GM23338 (cell line): Measurements from ENCODE around the gene PDXDC1. TPM values are rescaled to one million over a fixed set of nuclear protein-coding genes. Genes with fewer than 3 reads are reported as not detected.

Experiments used
- ATAC-seq: fragments of 200-7000 bp; cut with Tn5 transposase; 3 replicates; pipeline ENCODE4 v1.9.1; 2020
- DNase-seq: peaks from one replicate; pipeline ENCODE4 v3.0.0-alpha.2; 2015; ENCODE audit warnings: low spot score
- H2AFZ ChIP-seq: fragments of 200-600 bp; sonication (generic); 2 replicates; pipeline ENCODE4 v1.8.0; 2016; ENCODE audit warnings: antibody characterized with exemption, mild to moderate bottlenecking, moderate library complexity
- H3F3A ChIP-seq: fragments of 200-600 bp; sonication (generic); replicated peaks from 2 replicates; pipeline ENCODE4 v1.8.0; 2017; ENCODE audit warnings: antibody characterized with exemption, mixed run types, low read depth
- H3K27ac ChIP-seq: fragments of 200-600 bp; sonication (generic); 2 replicates; pipeline ENCODE4 v1.6.1; 2016; ENCODE audit warnings: low read depth
- H3K27me3 ChIP-seq: fragments of 200-600 bp; sonication (generic); 2 replicates; pipeline ENCODE4 v1.8.0; 2016; ENCODE audit warnings: mild to moderate bottlenecking, mixed run types, moderate library complexity; ENCODE audit not compliant: insufficient read depth
- H3K36me3 ChIP-seq: fragments of 200-600 bp; sonication (generic); 2 replicates; pipeline ENCODE4 v1.8.0; 2016; ENCODE audit warnings: mild to moderate bottlenecking; ENCODE audit not compliant: insufficient read depth
- H3K4me1 ChIP-seq: fragments of 200-600 bp; sonication (generic); 2 replicates; pipeline ENCODE4 v1.8.0; 2016; ENCODE audit warnings: mild to moderate bottlenecking, moderate library complexity; ENCODE audit not compliant: insufficient read depth
- H3K4me2 ChIP-seq: fragments of 200-600 bp; sonication (generic); 2 replicates; pipeline ENCODE4 v1.7.1; 2017; ENCODE audit warnings: mixed run types
- H3K4me3 ChIP-seq: fragments of 200-600 bp; sonication (generic); 2 replicates; pipeline ENCODE4 v1.6.1; 2016; ENCODE audit warnings: mixed run types
- H3K79me2 ChIP-seq: fragments of 200-600 bp; sonication (generic); replicated peaks from 2 replicates; pipeline ENCODE4 v1.8.0; 2017; ENCODE audit warnings: mild to moderate bottlenecking; ENCODE audit not compliant: insufficient read depth
- H3K9me2 ChIP-seq: fragments of 200-600 bp; sonication (generic); 2 replicates; pipeline ENCODE4 v1.8.0; 2017; ENCODE audit not compliant: insufficient read depth
- H4K20me1 ChIP-seq: fragments of 200-600 bp; sonication (generic); replicated peaks from 2 replicates; pipeline ENCODE4 v1.8.0; 2017; ENCODE audit warnings: mild to moderate bottlenecking; ENCODE audit not compliant: insufficient read depth
- H3K27ac Mint-ChIP-seq: 2 replicates; pipeline ENCODE4 v1.8.0; 2020; ENCODE audit warnings: inconsistent platforms, mild to moderate bottlenecking, moderate library complexity, mixed read lengths
- H3K27me3 Mint-ChIP-seq: 3 replicates; pipeline ENCODE4 v1.8.0; 2022; ENCODE audit warnings: low read depth, mild to moderate bottlenecking, moderate library complexity, mixed read lengths, inconsistent platforms; ENCODE audit not compliant: insufficient read depth, poor library complexity
- H3K36me3 Mint-ChIP-seq: 3 replicates; pipeline ENCODE4 v1.8.0; 2021; ENCODE audit warnings: low read depth, mild to moderate bottlenecking, inconsistent platforms, moderate library complexity, mixed read lengths
- H3K4me1 Mint-ChIP-seq: 3 replicates; pipeline ENCODE4 v1.8.0; 2020; ENCODE audit warnings: mild to moderate bottlenecking, inconsistent platforms, mixed read lengths
- H3K4me3 Mint-ChIP-seq: 3 replicates; pipeline ENCODE4 v1.8.0; 2021; ENCODE audit warnings: moderate library complexity, mild to moderate bottlenecking, inconsistent platforms, mixed read lengths
- H3K9me3 Mint-ChIP-seq: 3 replicates; pipeline ENCODE4 v1.8.0; 2020; ENCODE audit warnings: moderate library complexity, mild to moderate bottlenecking, inconsistent platforms, mixed read lengths
- CREB1 ChIP-seq: fragments of 250-450 bp; sonication (Bioruptor Pico); IDR thresholded peaks from 2 replicates; pipeline ENCODE4 v1.5.0; 2020; ENCODE audit warnings: low read depth, mild to moderate bottlenecking, moderate library complexity
- CTCF ChIP-seq, 2 experiments: fragments of 200-600 bp in 1 of 2; sonication (generic) in 1 of 2; conservative IDR thresholded peaks; 2 replicates each; pipeline versions ENCODE4 v1.5.1 to v1.6.1; 2016 to 2017; ENCODE audit warnings: antibody characterized with exemption in 2 of 2, low read depth in 2 of 2, mild to moderate bottlenecking in 2 of 2, moderate library complexity in 1 of 2
- ETS1 ChIP-seq: IDR thresholded peaks from 2 replicates; pipeline ENCODE4 v1.6.1; 2016; ENCODE audit warnings: antibody characterized with exemption
- EZH2phosphoT487 ChIP-seq: fragments of 200-600 bp; sonication (generic); IDR thresholded peaks from one replicate; pipeline ENCODE4 v1.8.1; 2018; ENCODE audit warnings: antibody characterized with exemption; ENCODE audit not compliant: unreplicated experiment
- JUNB ChIP-seq: IDR thresholded peaks from one replicate; pipeline ENCODE4 v1.6.1; 2016; ENCODE audit warnings: antibody characterized with exemption; ENCODE audit not compliant: unreplicated experiment
- NANOG ChIP-seq: IDR thresholded peaks from 2 replicates; pipeline ENCODE4 v1.6.1; 2016; ENCODE audit warnings: antibody characterized with exemption, borderline replicate concordance
- POLR2AphosphoS5 ChIP-seq: IDR thresholded peaks from 2 replicates; pipeline ENCODE4 v1.6.1; 2016; ENCODE audit warnings: antibody characterized with exemption, low read depth
- REST ChIP-seq: IDR thresholded peaks from one replicate; pipeline ENCODE4 v1.6.1; 2018; ENCODE audit warnings: antibody characterized with exemption; ENCODE audit not compliant: unreplicated experiment
- ZNF462 ChIP-seq: fragments of 250-450 bp; sonication (Bioruptor Pico); IDR thresholded peaks from 2 replicates; pipeline ENCODE4 v1.5.0; 2020; ENCODE audit warnings: mild to moderate bottlenecking, moderate library complexity
- polyA plus RNA-seq: library from polyadenylated mRNA; unstranded; fragments of >200 nt; fragmentation: Nextera tagmentation; extraction: Ambion mirVana; gene quantifications from 2 replicates; pipeline ENCODE4 v1.2.1, GENCODE V29; 2016
- total RNA-seq: library from RNA; depleted of rRNA; stranded (reverse); fragments of >200 nt; shearing (Covaris generic); gene quantifications from 2 replicates; pipeline ENCODE4 v1.2.3, GENCODE V29; 2014

The PDXDC1 gene
- total and polyA plus RNA-seq, 2 experiments from 2014 or later: 40.0 to 91.6 TPM

GRCh38 chr16:15035163-15035729, 60.4 kb downstream of the PDXDC1 start:
- Mint-ChIP-seq H3K36me3 (peaks cover 75% of the 10 kb centered on the region), H3K27me3 (peaks cover 2% of the 10 kb centered on the region)

More at GRCh38 chr16:15035163-15035729, 60.4 kb downstream of the PDXDC1 start:
- Histone ChIP-seq H2AFZ (no peak overlapping the region), H3F3A (no peaks in the 10 kb centered on the region), H3K4me1 (no peaks in the 10 kb centered on the region), H3K4me2 (no peak overlapping the region), H4K20me1 (peaks cover 6% of the 10 kb centered on the region; the same call in 1 of the 2 replicates), H3K36me3 (peaks cover 33% of the 10 kb centered on the region), H3K27me3 (no peaks in the 10 kb centered on the region), H3K4me3 (no peak overlapping the region), H3K79me2 (no peaks in the 10 kb centered on the region), H3K27ac (no peak overlapping the region), H3K9me2 (no peaks in the 10 kb centered on the region)
- Mint-ChIP-seq H3K4me1 (no peaks in the 10 kb centered on the region), H3K27ac (no peak overlapping the region), H3K9me3 (no peaks in the 10 kb centered on the region), H3K4me3 (no peak overlapping the region)
- TF ChIP-seq EZH2phosphoT487: no peak
- no peak for TF ChIP-seq REST
- TF ChIP-seq JUNB: no peak
- TF ChIP-seq ZNF462: no peak
- no peak for TF ChIP-seq NANOG
- no peak for TF ChIP-seq CREB1 (CRISPR knock-in tag)
- no peak for TF ChIP-seq ETS1
- TF ChIP-seq POLR2AphosphoS5: no peak
- TF ChIP-seq CTCF (conservative IDR thresholded peaks at IDR 0.05; ENCODE audit: low read depth in 2 of 2): no peak
- ATAC-seq: no peak
- no peak for DNase-seq
